ENCODE results near the gene KLHL17.
A peak's percentile ranks its signal among the peaks of the same experiment; 100 is the strongest.

KLHL17 gene

DNA sequence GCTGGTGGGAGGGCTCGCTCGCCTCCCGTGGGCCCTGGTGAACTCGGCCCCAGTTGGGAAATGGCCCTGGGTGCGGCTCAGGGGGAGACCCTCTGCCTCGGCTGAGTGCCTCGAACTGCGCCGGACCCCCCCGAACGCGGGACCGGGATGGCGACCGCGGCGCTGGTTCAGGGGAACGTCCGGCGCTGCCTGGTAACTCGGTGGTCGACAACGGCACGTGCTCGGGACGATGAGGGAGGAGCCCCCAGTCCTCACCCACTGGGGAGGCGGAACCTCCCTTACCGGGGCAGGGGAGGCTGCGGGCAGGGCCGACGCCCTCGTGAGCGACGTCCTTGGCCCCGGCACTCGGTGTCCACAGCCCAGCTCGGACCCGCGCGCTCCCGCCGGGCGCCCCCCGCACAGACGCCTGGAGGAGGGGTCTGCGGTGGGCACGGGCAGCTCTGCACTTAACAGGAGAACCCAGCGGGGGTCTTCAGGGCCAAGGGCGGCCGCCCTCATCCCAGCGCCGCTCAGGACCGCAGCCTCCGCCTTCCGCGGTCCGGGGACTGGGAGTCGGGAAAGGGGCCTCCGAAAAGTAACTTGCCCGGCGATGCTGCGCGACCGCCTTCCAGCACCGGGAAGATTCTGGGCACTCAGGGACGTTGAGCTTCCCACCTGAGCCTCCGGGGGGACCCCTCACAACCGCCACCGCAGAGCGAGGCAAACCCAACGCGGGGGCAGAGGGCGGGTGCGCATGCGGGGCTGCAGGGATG is 37.8 kb downstream of the KLHL17 start:
- no peak for DNase-seq (ENCODE audit: low read depth)
- H3K4me3 ChIP-seq (ENCODE audit: low read length): peak overlapping the region; percentile 27
- TF ChIP-seq, protein P1, sequence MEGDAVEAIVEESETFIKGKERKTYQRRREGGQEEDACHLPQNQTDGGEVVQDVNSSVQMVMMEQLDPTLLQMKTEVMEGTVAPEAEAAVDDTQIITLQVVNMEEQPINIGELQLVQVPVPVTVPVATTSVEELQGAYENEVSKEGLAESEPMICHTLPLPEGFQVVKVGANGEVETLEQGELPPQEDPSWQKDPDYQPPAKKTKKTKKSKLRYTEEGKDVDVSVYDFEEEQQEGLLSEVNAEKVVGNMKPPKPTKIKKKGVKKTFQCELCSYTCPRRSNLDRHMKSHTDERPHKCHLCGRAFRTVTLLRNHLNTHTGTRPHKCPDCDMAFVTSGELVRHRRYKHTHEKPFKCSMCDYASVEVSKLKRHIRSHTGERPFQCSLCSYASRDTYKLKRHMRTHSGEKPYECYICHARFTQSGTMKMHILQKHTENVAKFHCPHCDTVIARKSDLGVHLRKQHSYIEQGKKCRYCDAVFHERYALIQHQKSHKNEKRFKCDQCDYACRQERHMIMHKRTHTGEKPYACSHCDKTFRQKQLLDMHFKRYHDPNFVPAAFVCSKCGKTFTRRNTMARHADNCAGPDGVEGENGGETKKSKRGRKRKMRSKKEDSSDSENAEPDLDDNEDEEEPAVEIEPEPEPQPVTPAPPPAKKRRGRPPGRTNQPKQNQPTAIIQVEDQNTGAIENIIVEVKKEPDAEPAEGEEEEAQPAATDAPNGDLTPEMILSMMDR (IDR thresholded peaks at IDR 0.05; ENCODE audit: insufficient read depth, low read depth, low read length, missing control alignments): no peak

DNA sequence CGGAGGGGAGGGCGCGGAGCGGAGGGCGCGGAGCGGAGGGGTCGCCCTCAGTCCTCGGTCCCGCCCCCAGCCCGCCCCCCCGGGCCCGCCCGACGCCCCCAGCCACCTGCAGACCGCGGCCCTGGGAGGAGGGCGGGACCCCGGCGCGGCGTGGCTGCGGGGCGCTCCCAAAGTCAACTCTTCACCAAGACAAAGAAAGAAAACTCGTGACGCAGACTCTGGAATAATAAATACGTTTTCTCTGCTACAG is 38.3 kb downstream of the KLHL17 start:
- TF ChIP-seq, protein P1 (IDR thresholded peaks at IDR 0.05; ENCODE audit: insufficient read depth, low read depth, low read length, missing control alignments): no peak
- DNase-seq (ENCODE audit: low read depth): no peak
- H3K4me3 ChIP-seq (ENCODE audit: low read length): peak overlapping the region; percentile 66

DNA sequence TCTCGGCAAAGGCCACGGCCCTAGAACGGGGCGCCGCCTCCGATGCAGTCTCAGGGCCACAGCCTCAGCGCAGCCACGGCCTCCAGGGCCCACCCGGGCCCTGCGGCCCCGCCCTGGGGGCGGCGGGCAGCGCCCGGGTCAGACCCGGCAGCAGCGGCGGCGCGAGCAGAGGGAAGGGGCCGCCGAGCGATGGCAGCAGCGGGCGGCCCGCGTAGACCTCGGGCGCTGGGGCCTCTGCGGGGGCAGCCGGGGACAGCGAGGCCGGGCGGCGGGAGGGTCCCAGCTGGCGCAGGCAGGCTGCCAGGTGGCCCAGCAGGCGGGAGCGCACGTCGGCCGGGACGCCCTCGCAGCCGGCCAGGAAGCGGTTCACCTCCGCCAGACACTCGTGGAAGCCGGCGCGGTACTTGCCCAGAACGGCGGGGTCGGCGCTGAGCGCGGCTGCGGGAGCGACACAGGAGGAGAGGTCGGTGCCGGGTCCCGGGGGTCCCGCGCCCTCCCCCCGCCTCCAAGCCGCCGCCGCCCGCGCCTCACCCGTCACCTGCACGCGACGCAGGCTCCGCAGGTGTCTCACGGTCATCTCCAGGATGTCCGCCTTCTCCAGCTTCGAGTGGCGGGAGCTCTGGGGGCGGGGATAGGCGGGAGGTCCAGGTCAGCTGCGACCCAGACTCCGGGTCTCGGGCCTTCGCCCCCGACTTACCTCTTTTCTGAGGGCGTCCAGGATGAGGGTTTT is 38.8 kb downstream of the KLHL17 start:
- TF ChIP-seq, protein P1 (IDR thresholded peaks at IDR 0.05; ENCODE audit: insufficient read depth, low read depth, low read length, missing control alignments): no peak
- peak overlapping the region; percentile 66 for H3K4me3 ChIP-seq (ENCODE audit: low read length)
- DNase-seq (ENCODE audit: low read depth): no peak

DNA sequence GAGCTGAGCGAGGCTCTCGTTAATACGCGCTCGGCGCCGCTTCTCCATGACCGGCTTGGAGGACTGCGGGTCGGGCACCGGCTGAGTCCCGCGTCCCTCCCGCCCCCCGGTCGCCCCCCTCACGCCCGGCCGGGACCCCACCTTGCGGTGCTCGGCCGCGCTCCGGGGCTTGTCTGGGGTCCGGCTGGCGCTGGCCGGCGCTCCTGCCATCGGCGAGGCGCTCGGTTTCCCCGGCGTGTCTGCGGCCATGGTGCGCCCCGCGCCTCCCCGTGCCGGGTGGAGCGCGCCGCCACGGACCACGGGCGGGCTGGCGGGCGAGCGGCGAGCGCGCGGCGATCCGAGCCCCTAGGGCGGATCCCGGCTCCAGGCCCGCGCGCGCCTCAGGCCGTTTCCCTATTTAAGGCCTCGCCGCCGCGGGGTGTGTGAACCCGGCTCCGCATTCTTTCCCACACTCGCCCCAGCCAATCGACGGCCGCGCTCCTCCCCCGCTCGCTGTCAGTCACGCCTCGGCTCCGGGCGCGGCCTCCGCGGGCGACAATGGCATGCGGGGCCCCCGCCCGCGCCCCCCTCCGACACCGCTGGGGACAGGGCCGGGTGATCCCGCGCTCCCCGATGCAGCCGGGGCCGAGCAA is 39.5 kb downstream of the KLHL17 start, which contains the start of gene HES4:
HES4 (minus strand) TSS at position 373 of the 632 bp plus-strand sequence; CDS start at position 249, 124 bp downstream.
- TF ChIP-seq, protein P1 (IDR thresholded peaks at IDR 0.05; ENCODE audit: insufficient read depth, low read depth, low read length, missing control alignments): no peak
- peak; percentile 93 for DNase-seq (ENCODE audit: low read depth)
- H3K4me3 ChIP-seq (ENCODE audit: low read length): peak within 1 kb of the TSS; percentile 66

DNA sequence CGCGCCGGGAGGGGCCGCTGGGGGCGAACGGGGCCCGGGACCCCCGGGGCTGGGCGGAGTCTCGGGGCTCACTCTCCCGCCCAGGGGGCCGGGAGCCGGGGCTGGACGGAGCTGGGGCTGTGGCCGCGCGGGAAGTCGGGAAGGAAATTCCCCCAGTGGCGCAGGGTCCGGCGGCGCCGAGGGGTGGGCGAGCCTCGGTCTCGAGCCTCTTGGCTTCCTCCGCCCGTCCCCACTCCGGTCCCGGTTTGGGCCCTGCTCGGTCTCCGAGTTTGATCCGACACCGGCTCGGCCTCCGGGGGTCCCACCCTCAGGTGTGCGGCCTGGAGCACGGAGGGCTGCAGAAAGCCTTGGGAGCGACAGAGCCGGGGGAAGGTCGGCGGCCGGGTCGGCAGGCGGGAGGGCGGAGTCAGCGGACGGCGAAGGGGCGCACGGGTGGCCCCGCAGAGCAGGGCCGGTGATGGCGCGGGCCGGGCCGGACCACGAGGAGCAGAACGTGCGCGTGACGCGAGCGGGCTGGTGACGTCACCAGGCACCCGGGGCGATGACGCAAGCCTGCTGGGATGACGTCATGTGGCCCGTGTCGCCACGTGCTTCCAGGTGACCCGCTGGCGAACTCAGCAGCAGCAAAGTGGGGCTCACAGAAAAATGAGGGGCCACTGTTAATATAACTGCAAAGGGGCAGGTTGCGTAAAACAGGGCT is 40.1 kb downstream of the KLHL17 start:
- peak; percentile 83 for DNase-seq (ENCODE audit: low read depth)
- TF ChIP-seq, protein P1 (IDR thresholded peaks at IDR 0.05; ENCODE audit: insufficient read depth, low read depth, low read length, missing control alignments): no peak
- peak overlapping the region; percentile 64 for H3K4me3 ChIP-seq (ENCODE audit: low read length)

DNA sequence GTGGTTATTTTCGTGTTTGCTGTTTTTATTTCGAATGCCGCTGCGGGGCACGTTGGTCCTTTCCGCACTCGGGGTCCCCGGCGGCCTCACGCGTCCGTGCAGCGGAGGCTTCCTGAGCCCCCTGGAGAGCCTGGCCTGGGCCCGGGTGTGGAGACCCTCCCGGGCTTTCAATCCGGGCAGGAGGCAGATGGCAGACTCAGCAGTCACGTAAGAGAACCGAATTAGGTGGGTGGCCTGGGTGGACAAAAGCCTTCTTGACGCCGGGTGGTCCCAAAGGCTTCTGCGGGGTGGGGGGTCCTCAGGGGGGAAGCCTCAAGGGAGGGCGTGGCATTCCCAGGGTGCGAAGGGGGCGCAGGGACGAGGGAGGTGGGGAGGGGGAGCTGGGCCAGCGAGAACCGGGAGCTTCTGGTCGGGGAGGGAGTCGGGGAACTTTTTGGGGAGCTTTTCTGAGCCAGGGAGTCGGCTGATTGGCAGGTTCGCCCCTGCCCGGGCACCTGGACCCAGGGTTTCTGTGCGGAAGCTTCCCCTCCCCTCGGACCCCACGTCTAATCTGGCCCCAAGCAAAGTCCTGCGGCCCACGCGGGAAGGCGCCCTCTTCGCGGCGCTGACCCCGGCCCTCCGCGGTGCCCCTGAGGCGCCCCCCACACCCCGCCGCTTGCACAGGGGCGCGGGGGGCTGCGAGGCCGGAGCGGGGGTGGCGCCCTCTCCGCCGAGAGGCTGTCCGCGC is 40.8 kb downstream of the KLHL17 start:
- no peak for DNase-seq (ENCODE audit: low read depth)
- peak overlapping the region; percentile 64 for H3K4me3 ChIP-seq (ENCODE audit: low read length)
- TF ChIP-seq, protein P1 (IDR thresholded peaks at IDR 0.05; ENCODE audit: insufficient read depth, low read depth, low read length, missing control alignments): no peak
